IMR-90 (cell line): Measurements from ENCODE around the gene SBF2. TPM values are rescaled to one million over a fixed set of nuclear protein-coding genes. Genes with fewer than 3 reads are reported as not detected.

ENCODE experiments used
- ATAC-seq: fragments of 200-7000 bp; cut with Tn5 transposase; 2 replicates; pipeline ENCODE4 v1.9.1; 2020; ENCODE audit warnings: low read depth, mild to moderate bottlenecking, moderate library complexity
- BruUV-seq: library from RNA; stranded (reverse); fragments of 400-500 nt; replicated peaks from 2 replicates; lab custom pipeline; 2021; lab: Mats Ljungman, UMichigan
- CTCF ChIA-PET: fragments of 300-600 bp; formaldehyde crosslinking; extraction: SDS; loops from one replicate; lab custom pipeline; 2021; ENCODE audit warnings: antibody characterized with exemption; lab: Yijun Ruan, JAX
- POLR2A ChIA-PET: fragments of 300-600 bp; sonication (Branson Sonifier 250); formaldehyde crosslinking; loops from one replicate; lab custom pipeline; 2022; ENCODE audit warnings: antibody characterized with exemption; ENCODE audit not compliant: unreplicated experiment; lab: Charles Lee
- DNase-seq: peaks from one replicate; pipeline ENCODE4 v3.0.0; 2013
- H2AFZ ChIP-seq: replicated peaks from 2 replicates; pipeline ENCODE3; 2013; ENCODE audit warnings: low read length, mild to moderate bottlenecking; ENCODE audit not compliant: poor library complexity
- H2AK5ac ChIP-seq: 2 replicates; pipeline ENCODE4 v1.6.1; 2013; ENCODE audit warnings: low read depth, low read length, inconsistent platforms
- H2AK9ac ChIP-seq: replicated peaks from 2 replicates; pipeline ENCODE3; 2013; ENCODE audit warnings: mild to moderate bottlenecking, low read depth, low read length, moderate library complexity; ENCODE audit not compliant: poor library complexity
- H2BK120ac ChIP-seq: 2 replicates; pipeline ENCODE4 v1.6.1; 2013; ENCODE audit warnings: low read depth, low read length, inconsistent platforms
- H2BK15ac ChIP-seq: 3 replicates; pipeline ENCODE4 v1.6.1; 2013; ENCODE audit warnings: low read depth, low read length, inconsistent platforms
- H2BK20ac ChIP-seq: 2 replicates; pipeline ENCODE4 v1.6.1; 2013; ENCODE audit warnings: low read depth, mild to moderate bottlenecking, inconsistent platforms, low read length, moderate library complexity
- H2BK5ac ChIP-seq: 2 replicates; pipeline ENCODE4 v1.6.1; 2013; ENCODE audit warnings: mild to moderate bottlenecking, low read depth, low read length, inconsistent platforms; ENCODE audit not compliant: poor library complexity, severe bottlenecking
- H3K14ac ChIP-seq: replicated peaks from 2 replicates; pipeline ENCODE4 v1.6.1; 2013; ENCODE audit warnings: low read depth, low read length, inconsistent platforms
- H3K18ac ChIP-seq: 2 replicates; pipeline ENCODE4 v1.6.1; 2013; ENCODE audit warnings: low read depth, low read length, control low read depth
- H3K23ac ChIP-seq: 2 replicates; pipeline ENCODE4 v1.6.1; 2013; ENCODE audit warnings: low read depth, low read length, inconsistent platforms
- H3K27ac ChIP-seq: 2 replicates; pipeline ENCODE4 v1.5.1; 2013; ENCODE audit warnings: mild to moderate bottlenecking, control low read depth, low read length; ENCODE audit not compliant: insufficient read depth
- H3K27me3 ChIP-seq: 2 replicates; pipeline ENCODE4 v1.6.1; 2013; ENCODE audit warnings: low read length; ENCODE audit not compliant: control insufficient read depth, insufficient read depth
- H3K36me3 ChIP-seq: 2 replicates; pipeline ENCODE4 v1.6.1; 2013; ENCODE audit warnings: low read length, mixed read lengths; ENCODE audit not compliant: control insufficient read depth, insufficient read depth
- H3K4ac ChIP-seq: 2 replicates; pipeline ENCODE4 v1.6.1; 2013; ENCODE audit warnings: low read depth, low read length, inconsistent platforms
- H3K4me1 ChIP-seq: 2 replicates; pipeline ENCODE4 v1.6.1; 2013; ENCODE audit warnings: low read length, mixed read lengths; ENCODE audit not compliant: control insufficient read depth, insufficient read depth
- H3K4me2 ChIP-seq: 2 replicates; pipeline ENCODE4 v1.6.1; 2013; ENCODE audit warnings: low read depth, mild to moderate bottlenecking, control low read depth, low read length, moderate library complexity
- H3K4me3 ChIP-seq: 2 replicates; pipeline ENCODE4 v1.5.1; 2013; ENCODE audit warnings: low read depth, mild to moderate bottlenecking, control low read depth, low read length, moderate library complexity; ENCODE audit not compliant: insufficient read depth
- H3K56ac ChIP-seq: 2 replicates; pipeline ENCODE4 v1.6.1; 2013; ENCODE audit warnings: low read length, inconsistent platforms; ENCODE audit not compliant: insufficient read depth; ENCODE audit errors: extremely low read depth
- H3K79me1 ChIP-seq, 2 experiments: 2 replicates each; pipeline ENCODE4 v1.6.1; 2013; ENCODE audit warnings: low read length in 2 of 2, inconsistent platforms in 1 of 2, low read depth in 1 of 2
- H3K9ac ChIP-seq: 2 replicates; pipeline ENCODE4 v1.6.1; 2013; ENCODE audit warnings: low read depth, low read length, control low read depth
- H3K9me1 ChIP-seq: 2 replicates; pipeline ENCODE4 v1.6.1; 2013; ENCODE audit warnings: low read length, inconsistent platforms; ENCODE audit not compliant: insufficient read depth
- H3K9me3 ChIP-seq: 2 replicates; pipeline ENCODE4 v1.6.1; 2013; ENCODE audit warnings: low read length; ENCODE audit not compliant: control insufficient read depth, insufficient read depth
- H4K20me1 ChIP-seq: 2 replicates; pipeline ENCODE4 v1.6.1; 2013; ENCODE audit warnings: low read length, inconsistent platforms; ENCODE audit not compliant: insufficient read depth
- H4K5ac ChIP-seq: 2 replicates; pipeline ENCODE4 v1.6.1; 2013; ENCODE audit warnings: mild to moderate bottlenecking, low read depth, low read length, control low read depth
- H4K8ac ChIP-seq, 2 experiments: 2 replicates each; pipeline ENCODE4 v1.6.1; 2013; ENCODE audit warnings: low read depth in 2 of 2, low read length in 2 of 2, control low read depth in 1 of 2, inconsistent platforms in 1 of 2
- H4K91ac ChIP-seq: 2 replicates; pipeline ENCODE4 v1.6.1; 2013; ENCODE audit warnings: low read depth, low read length, inconsistent platforms; ENCODE audit not compliant: insufficient read depth
- CHD1 ChIP-seq: IDR thresholded peaks from 2 replicates; pipeline ENCODE4 v1.6.1; 2012; ENCODE audit warnings: low read depth, low read length, improper control_type of control experiment
- MAZ ChIP-seq: IDR thresholded peaks from 2 replicates; pipeline ENCODE4 v1.6.1; 2012; ENCODE audit warnings: low read depth, mild to moderate bottlenecking, low read length, improper control_type of control experiment, moderate library complexity, borderline replicate concordance
- NFE2L2 ChIP-seq: fragments of 150-350 bp; IDR thresholded peaks from 2 replicates; pipeline ENCODE4 v1.6.1; 2016; ENCODE audit warnings: low read depth, mild to moderate bottlenecking, low read length
- POLR2A ChIP-seq: IDR thresholded peaks from 2 replicates; pipeline ENCODE4 v1.6.1; 2012; ENCODE audit warnings: mild to moderate bottlenecking, low read depth, low read length
- RAD21 ChIP-seq: IDR thresholded peaks from 2 replicates; pipeline ENCODE4 v1.6.1; 2012; ENCODE audit warnings: low read length, improper control_type of control experiment
- RCOR1 ChIP-seq: IDR thresholded peaks from 2 replicates; pipeline ENCODE4 v1.6.1; 2012; ENCODE audit warnings: mild to moderate bottlenecking, low read length, improper control_type of control experiment; ENCODE audit not compliant: insufficient replicate concordance
- WGBS, 2 experiments: methylation state at CpG; one replicate each; pipeline versions ENCODE4 v1.1.5 to v1.1.7; 2013; ENCODE audit warnings: missing lambda C conversion rate in 2 of 2; ENCODE audit not compliant: insufficient read length in 1 of 2; ENCODE audit errors: extremely low coverage in 2 of 2; 5-methylcytosine and 5-hydroxymethylcytosine counted together
- dilution Hi-C: fragments of 300-500 bp; cut with HindIII; formaldehyde crosslinking; loops from one replicate; pipeline ENCODE4 v1.14.3; 2018; ENCODE audit warnings: low sequenced_read_pairs; ENCODE audit not compliant: unreplicated experiment
- in situ Hi-C: fragments of 300-500 bp; cut with MboI; formaldehyde crosslinking; loops from 3 replicates; pipeline ENCODE4 v1.14.3; 2019; ENCODE audit warnings: low sequenced_read_pairs, inconsistent platforms, mixed read lengths
- intact Hi-C: fragments of 100-400 bp; cut with micrococcal nuclease; formaldehyde crosslinking; loops from 2 replicates; pipeline ENCODE4 v1.10.0; 2022
- polyA plus RNA-seq, 3 experiments: library from polyadenylated mRNA; depleted of rRNA; stranded (reverse); fragments of >200 nt; gene quantifications; 2 replicates each; pipeline ENCODE4 v1.2.3, GENCODE V29; 2012; ENCODE audit warnings: low replicate concordance in 1 of 3
- total RNA-seq: library from RNA; depleted of rRNA; stranded (reverse); fragments of >200 nt; gene quantifications from 2 replicates; pipeline ENCODE4 v1.2.3, GENCODE V29; 2012

Gene SBF2
- total and polyA plus RNA-seq, 2 of the 4 experiments (the other 2 are of a cell fraction), result 23.8 to 51.8 TPM

DNA sequence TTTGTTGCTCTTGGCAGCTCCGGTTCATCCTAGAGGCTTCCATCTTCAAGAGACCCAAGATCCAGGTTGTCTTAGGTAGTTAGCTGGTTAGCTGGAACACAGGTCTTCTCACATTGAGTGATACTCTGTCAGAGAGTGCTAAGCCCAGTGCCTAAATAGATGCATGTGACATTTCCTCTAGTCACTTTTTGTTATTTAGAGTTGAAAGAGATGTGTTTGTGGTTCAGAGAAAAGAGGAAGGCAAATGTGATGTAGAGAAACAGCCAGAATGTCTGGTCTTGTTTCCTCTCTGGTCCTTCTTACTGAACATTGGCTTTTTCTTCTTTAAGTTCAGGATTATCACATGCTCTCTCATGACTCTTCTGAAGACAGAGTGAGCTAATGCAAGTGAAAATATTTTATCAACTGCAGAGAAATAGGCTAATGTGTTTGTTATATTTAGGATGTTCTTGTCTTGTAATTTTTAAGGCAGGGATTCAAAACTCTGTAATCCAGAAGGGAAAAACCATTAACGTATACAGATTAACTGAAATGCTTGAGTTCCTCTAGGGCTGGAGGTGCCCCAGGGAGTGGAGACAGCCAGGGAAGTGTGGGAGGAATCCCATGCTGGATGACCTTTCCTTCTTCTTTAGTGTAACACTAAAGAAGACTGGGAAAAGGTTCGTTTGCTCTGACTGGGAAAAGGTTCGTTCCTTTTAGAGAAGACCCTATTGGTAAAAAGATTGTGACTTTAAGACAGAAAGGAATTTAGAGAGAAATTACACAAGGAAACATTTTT, 554.7 kb downstream of the SBF2 start:
- DNase-seq (no peak), ATAC-seq (no peak)
- Histone ChIP-seq H3K18ac (no peak overlapping the region), H2BK5ac (no peak overlapping the region), H3K79me1 (peaks cover 11 to 37% of the 10 kb centered on the region in 2 experiments; a peak in 3 of 4 replicates), H3K27me3 (no peaks in the 10 kb centered on the region), H3K9me1 (peaks cover 13% of the 10 kb centered on the region), H4K91ac (no peak overlapping the region), H4K5ac (no peak overlapping the region), H3K4ac (no peak overlapping the region), H3K36me3 (peaks cover 36% of the 10 kb centered on the region), H3K14ac (no peak overlapping the region), H3K4me1 (no peaks in the 10 kb centered on the region; the same call in 1 of the 2 replicates), H3K4me3 (no peak overlapping the region), H2BK120ac (no peak overlapping the region), H2BK20ac (no peak overlapping the region), H3K4me2 (no peak overlapping the region), H2AFZ (no peak overlapping the region), H3K9ac (no peak overlapping the region), H2BK15ac (no peak overlapping the region), H3K27ac (no peak overlapping the region), H4K20me1 (no peaks in the 10 kb centered on the region), H4K8ac (no peak overlapping the region), H3K9me3 (peaks cover 2% of the 10 kb centered on the region; the same call in 1 of the 2 replicates), H3K23ac (no peak overlapping the region), H2AK5ac (no peak overlapping the region), H2AK9ac (no peak overlapping the region), H3K56ac (no peak overlapping the region)
- ChIA-PET CTCF (no interaction called here), POLR2A (no interaction called here)
- intact Hi-C loops, result no loop called here
- TF ChIP-seq CHD1, result no peak
- TF ChIP-seq RCOR1, result no peak
- TF ChIP-seq RAD21, result no peak
- no peak for TF ChIP-seq MAZ
- no peak for TF ChIP-seq POLR2A
- no peak for TF ChIP-seq NFE2L2
- BruUV-seq, result no TSS peak
- dilution Hi-C loops, result no loop called here
- WGBS, 2 experiments, result no CpG with 5 or more reads among the region's 4 CpGs
- in situ Hi-C loops, result no loop called here
